Stimulated activated CD8-positive, alpha-beta memory T cell treated with anti-CD3 and anti-CD28 coated beads, Interleukin-12 subunit alpha, Interleukin-12 subunit beta, amount 100 ng/mL, for 4 hours (primary cell): ENCODE results near the gene LIN7B.
"Not testable (repeated sequence)": the region's sequence is repeated elsewhere in the genome, so short reads cannot be mapped to it uniquely, and the experiment has no call there.

Source experiments
- DNase-seq: peaks from one replicate; pipeline ENCODE4 v3.0.0-alpha.2; 2020; ENCODE audit warnings: low read depth

Gene LIN7B

DNA sequence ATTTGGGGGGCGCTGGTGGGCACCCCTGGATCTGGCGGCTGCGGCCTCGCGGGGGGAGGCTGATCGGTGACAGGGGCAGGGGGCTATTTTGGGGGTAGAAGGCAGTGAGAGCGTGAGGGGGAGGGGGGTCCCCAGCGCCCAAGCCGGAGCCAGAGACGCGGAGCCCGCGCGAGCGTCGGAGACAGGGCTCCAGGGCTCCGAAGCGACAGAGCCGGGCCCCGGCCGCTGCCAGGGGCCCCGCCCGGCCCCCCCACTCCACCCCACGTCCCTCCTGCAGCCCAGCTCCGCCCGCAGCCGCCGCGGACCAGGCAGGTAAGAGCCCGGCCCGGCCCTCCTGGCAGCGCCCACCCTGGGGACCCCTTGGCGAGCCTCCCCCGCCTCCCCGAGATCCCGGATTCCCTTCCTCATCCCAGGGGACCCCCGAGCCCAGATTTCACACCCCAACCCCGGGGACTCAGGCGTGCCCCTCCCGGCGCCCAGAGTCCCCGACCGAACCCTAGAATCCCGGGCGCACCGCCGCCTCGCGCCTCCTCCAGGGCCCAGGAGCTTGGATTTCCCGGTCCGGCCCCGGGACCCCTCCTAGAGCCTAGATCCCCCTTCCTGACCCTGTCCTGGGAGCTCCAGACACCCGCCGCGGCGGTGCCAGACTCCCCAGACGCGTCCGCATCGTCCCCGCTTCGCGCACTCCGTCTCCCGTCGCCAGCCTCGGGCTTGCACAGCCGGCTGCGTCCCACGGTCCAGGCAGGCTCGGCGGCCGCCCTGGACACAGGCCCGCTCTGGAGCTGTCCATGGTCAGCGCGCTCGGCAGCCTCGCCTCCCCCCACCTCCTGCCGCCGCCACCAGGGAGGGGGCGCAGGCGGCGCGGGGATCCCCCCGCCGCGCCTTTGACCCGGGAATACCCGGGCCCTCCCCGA lies 5.5 kb downstream of the LIN7B start, which contains the start of gene PPFIA3:
TSS of gene PPFIA3 (plus strand) at position 134 of the 914 bp plus-strand sequence. CDS start 8,330 bp downstream, outside the sequence.
- no peak for DNase-seq

DNA sequence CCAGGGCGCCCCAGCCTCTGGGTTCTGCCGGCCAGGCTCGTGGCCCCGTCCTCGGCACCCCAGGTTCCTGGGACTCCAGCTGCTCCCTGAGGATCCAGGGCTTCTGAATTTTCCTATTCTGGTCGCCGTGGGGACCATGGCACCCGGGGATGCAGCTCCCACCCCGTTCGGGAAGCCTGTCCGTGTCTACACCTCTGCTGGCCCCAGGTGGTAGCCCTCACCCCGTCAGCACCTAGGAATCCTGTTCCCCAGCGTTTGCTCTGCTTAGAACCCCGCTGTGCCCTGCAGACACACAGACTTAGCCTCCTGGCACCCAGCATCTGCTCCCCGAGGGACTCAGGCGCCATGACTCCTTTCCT lies 6.1 kb downstream of the LIN7B start:
- no peak for DNase-seq

DNA sequence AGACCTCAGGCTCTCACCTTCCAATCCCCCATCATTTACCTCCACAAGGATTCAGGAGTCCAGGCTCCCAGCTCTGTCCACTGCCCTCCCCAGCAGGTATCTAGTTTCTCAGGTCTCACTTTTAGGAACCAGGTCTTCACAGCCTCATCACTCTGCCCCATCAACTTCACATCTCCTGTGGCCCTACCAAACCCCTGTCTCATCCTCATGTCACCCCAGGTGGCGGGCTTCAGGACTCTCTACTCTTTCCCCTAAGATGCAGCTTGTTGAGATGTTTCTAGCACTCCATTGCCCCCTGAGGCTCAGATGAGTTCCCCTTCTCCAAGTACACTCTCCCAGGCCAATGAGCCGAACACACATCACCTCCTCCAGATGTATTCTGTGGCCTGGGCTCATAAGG lies 6.7 kb downstream of the LIN7B start:
- no peak for DNase-seq

DNA sequence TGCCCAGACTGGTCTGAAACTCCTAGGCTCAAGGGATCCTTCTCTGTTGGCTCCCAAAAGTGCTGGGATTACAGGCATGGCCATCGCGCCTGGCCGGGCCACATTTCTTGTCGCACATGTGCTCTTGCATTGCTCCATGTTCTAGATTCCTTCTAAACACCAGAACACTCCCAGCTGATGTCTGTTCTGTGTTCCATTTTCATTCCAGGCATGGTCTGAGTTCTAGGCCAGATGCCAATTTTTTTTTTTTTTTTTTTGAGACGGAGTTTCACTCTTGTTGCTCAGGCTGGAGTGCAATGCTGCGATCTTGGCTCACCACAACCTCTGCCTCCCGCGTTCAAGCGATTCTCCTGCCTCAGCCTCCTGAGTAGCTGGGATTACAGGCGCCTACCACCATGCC lies 7.7 kb downstream of the LIN7B start:
- not testable (repeated sequence) for DNase-seq

DNA sequence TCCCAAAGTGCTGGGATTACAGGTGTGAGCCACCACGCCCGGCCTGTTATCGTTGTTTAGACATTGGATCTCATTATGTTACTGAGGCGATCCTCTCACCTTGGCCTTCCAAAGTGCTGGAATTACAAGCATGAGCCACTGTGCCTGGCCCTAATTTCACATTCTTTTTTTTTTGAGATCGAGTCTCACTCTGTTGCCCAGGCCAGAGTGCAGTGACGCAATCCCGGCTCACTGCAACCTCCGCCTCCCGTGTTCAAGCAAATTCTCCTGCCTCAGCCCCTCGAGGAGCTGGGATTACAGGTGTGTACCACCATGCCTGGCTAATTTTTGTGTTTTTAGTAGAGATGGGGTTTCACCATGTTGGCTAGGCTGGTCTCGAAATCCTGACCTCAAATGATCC lies 9.1 kb downstream of the LIN7B start:
- DNase-seq: not testable (repeated sequence)

DNA sequence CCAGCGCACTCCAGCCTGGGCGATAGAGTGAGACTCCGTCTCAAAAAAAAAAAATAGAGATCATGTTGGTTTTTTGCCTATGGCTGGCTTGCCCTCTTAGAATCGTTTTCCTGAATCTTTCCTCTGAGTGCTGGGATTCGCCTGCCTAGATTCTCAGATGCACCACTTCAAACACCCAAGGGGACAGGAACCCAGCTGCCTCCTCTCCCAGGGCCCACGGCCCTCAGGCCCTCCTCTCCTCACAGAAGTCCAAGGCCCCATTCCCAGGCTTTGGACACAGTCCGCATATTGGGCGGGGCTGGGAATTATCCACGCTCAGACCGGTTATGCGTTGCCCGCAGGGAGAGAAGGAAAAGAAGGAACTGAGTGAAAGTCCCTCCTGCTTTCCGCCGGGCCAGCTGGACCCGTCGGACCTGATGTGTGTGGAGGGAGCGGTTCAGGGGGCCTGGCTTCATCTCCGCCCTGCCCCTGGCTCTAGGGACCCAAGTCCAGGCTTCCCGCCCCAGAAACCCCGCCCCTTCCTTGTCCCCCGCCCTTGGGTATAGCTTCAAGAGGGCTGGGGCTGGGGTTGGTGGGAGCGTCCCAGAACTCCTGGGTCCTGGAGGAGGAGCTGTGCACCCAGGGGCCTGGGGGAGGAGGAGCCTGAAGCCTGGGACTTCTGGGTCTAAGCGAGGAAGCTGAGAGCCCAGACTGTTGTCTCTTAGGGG lies 11.0 kb downstream of the LIN7B start:
- DNase-seq: no peak

DNA sequence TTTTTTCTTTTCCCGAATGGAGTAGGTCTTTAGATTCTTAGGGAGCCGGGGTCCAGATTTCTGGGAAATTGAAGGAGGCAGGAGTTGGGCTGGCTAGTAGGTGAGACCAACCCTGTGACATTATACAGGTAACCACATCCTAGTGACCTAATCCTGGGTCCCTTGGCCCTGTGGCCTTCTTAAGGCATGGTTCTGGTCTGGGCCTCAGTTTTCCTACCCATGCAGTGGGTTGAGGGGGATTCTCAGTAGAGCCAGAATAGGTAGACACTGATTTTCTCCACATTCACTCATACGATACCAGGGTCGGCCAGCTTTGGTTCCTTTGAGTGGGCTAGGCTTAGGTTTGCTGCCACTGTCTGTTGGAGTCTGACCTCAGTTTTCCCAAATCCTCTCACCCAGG lies 12.4 kb downstream of the LIN7B start:
- no peak for DNase-seq

DNA sequence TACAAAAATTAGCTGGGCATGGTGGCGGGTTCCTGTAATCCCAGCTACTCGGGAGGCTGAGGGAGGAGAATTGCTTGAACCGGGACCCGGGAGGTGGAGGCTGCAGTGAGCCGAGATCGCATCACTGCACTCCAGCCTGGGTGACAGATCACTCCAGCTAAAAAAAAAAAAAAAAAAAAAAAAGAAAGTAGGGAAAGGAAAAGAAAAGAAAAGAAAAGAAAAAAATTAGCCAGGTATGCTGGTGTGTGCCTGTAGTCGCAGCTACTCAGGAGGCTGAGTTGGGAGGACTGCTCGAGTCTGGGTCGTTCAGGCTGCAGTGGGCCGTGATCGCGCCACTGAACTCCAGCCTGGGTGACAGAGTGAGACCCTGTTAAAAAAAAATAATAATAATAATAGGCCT lies 13.1 kb downstream of the LIN7B start:
- not testable (repeated sequence) for DNase-seq

DNA sequence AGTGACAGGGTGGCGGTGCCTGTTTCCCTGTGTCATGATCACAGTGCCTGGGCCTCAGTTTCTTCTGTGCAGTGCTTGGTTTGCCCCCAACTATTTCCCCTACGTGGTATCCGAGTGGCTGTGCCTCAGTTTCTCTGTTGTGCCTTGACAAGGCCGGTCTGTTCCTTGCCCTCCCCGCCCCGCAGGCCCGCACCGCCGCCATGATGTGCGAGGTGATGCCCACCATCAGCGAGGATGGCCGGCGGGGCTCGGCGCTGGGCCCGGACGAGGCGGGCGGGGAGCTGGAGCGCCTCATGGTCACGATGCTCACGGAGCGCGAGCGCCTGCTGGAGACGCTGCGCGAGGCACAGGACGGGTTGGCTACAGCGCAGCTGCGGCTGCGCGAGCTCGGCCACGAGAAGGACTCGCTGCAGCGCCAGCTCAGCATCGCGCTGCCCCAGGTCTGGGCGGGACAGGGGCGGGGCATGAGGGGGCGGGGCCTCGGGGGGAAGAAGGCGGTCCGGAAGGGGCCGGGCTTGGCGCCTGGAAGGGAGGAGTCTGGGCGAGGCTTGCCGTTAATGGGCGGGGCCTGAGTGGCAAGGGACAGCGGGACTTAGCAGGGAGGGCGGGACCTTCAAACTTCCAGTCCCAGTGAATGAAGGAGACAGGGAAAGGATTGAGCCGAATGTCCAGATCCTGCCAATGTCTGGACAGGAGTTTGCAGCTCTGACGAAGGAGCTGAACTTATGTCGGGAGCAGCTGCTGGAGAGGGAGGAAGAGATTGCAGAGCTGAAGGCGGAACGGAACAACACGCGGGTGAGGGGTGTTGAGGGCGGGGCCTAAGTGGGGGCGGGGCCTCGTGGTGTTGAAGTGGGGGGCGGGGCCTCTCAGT lies 13.7 kb downstream of the LIN7B start:
- DNase-seq: peak; percentile 90

DNA sequence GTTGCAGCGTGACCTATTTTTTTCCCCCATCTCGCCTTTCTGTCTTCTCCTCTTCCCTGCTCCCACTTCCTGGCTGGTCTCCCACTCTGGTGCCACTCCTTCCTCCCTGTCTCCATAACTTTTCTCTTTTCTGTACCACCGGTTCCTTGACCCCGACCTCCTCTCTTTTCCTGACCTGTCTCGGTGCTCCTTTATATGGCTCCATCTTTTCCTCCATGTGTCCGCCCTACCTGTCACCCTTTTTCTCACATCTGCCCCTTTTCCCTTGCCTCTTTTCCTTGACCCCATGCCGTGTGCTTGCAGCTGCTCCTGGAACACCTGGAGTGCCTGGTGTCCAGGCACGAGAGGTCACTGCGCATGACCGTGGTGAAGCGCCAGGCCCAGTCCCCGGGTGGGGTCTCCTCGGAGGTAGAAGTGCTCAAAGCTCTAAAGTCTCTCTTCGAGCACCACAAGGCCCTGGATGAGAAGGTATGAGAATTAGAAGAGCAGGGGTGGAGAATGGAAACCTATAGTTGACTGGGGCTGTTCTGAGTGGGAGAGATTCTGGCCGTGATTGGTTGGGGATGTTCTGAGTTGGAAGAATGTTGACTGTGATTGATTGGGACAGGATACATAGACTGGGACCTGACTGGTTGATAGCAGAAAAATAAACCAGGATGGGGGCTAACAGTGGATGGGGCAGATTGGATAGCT lies 14.5 kb downstream of the LIN7B start:
- no peak for DNase-seq

DNA sequence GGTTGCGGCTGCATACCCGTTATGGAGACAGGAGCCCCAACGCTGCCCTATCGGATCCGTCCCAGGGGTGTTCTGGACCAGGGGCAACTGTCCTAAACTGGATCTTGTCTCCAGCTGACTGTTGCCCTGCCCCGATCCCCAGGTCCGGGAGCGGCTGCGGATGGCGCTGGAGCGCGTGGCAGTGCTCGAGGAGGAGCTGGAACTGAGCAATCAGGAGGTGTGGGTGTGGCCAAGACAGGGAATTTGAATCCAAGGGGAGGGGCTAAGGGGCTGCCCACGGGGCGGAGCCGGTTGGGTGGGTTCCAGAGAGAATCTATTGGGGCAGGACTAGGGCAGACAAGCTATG lies 15.0 kb downstream of the LIN7B start:
- no peak for DNase-seq

DNA sequence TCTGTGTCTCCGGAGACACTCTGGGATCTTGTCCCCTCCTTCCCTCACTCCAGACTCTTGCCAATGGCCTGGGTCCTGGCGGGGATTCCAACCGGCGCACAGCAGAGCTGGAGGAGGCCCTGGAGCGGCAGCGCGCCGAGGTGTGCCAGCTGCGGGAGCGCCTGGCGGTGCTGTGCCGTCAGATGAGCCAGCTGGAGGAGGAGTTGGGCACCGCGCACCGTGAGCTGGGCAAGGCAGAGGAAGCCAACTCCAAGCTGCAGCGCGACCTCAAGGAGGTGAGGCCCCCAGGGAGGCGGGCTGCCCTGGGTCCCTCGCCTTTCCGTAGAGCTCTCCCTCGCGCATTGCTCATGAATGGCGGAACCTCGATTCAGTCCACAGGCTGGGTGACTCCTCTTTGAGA lies 16.2 kb downstream of the LIN7B start:
- no peak for DNase-seq

DNA sequence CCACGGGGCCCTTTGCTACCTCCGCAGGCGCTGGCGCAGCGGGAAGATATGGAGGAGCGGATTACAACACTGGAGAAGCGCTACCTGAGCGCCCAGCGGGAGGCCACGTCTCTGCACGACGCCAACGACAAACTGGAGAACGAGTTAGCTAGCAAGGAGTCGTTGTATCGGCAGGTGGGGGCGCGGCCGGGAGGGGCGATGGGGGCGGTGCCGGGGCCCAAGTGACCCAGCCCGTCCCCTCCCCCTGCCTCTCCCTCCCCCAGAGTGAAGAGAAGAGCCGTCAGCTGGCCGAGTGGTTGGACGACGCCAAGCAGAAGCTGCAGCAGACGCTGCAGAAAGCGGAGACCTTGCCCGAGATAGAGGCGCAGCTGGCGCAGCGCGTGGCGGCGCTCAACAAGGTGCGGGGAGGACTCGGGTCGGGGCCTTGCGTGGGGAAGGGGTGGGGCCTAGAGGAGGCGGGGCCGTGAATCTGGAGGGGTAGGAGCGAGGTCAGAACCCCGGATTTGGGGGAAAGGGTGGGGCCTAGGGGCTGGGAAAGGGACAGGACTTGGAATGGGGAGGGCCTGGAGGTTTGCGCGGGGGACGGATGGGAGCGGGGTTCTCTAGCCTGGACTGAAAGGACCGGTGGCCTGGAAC lies 18.9 kb downstream of the LIN7B start:
- DNase-seq: no peak

DNA sequence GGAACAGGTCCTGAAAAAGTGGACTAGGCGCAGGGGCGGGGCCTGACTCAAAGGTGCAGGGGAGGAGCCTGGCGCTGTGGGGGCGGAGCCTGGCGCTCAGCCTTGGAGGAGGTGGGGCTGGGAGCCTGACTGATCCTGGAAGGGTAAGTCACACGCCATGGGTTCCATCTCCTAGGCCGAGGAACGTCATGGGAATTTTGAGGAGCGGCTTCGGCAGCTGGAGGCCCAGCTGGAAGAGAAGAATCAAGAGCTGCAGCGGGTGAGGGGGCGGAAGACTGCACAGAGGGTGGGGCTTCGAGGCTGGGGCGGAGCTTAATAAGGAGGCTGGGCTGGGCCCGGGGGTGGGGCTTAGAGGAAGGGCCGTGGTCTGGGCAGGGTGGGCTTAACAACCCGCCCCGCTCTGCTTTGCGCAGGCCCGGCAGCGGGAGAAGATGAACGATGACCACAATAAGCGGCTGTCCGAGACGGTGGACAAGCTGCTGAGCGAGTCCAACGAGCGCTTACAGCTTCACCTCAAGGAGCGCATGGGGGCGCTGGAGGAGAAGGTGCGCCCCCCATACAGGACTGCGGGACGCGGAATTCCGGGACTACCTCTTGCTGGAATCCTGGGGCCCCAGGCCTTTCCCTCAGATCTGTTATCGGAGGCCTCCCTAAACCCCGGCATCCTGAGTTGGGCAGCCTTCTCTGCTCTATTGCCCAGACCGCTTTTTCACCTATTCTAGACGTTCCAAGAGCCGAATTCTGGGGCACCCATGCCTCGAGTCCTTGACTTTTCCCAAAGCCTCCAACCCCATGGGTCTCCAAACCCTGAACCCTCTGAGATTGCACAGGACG lies 19.7 kb downstream of the LIN7B start:
- DNase-seq: no peak

DNA sequence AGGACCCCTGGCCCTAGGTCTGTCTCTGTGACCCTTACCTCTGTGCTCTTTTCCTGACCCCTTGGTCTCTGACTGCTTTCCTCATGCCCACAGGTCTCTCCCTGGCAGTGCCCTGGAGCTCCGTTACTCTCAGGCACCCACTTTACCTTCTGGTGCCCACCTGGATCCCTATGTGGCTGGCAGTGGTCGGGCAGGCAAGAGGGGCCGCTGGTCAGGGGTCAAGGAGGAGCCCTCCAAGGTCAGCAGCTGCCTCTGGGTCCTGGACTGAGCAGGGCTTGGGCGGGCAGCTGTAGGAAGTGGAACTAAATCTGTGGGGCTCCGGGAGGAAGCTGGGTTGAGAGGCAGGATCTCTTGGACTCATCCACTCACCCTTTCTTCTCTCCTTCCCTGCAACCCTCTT lies 21.5 kb downstream of the LIN7B start:
- no peak for DNase-seq

DNA sequence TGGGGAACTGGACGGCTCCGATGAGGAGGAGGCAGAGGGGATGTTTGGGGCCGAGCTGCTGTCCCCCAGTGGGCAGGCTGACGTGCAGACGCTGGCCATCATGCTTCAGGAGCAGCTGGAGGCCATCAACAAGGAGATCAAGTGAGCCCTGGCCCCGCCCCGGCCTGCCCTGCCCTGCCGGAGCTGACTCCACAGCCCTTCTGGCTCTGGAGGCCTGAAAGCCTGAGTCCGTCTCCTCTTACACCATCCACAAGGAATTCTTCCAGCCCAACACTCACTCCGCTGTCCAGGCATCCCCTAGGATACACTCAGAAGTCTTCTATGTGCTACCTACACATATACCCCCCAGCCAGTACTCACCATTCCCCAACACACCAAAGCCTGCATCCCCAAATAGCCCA lies 22.6 kb downstream of the LIN7B start:
- DNase-seq: no peak

DNA sequence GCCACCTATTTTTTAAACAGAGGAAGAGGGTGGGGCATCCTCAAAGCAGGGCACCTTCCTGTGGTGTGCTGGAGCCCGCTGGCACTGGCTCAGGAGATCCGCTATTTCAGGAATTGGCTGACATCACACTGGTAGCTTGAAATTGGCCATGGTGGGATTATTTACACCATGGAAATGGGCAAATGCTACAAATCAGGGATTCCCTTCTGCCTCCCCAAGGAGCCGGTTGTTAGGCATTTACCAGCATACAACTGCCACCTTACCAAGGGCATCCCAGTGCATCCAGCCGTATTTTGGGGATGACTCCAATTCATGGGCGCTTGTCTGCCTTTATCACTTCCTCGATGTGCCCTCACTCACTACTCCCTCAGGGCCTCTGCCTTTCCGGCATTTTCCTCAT lies 26.8 kb downstream of the LIN7B start:
- DNase-seq: no peak

DNA sequence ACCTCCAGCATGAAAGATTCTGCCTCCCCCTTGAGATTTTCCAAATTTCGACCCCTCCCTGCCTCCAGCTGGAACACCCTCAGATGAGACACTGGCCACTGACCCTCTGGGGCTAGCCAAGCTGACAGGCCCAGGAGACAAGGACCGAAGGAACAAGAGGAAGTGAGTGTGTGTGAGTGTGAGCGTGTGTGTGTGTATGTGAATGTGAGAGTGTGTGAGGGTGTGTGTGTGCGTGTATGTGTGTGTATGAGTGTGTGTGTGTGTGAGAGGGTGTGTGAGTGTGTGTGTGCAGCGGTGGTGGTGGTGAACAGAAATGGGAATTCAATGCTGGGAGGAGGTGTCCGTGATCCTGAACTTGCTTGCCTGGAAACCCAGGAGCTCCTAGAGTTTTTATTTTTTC lies 27.2 kb downstream of the LIN7B start:
- DNase-seq: no peak

DNA sequence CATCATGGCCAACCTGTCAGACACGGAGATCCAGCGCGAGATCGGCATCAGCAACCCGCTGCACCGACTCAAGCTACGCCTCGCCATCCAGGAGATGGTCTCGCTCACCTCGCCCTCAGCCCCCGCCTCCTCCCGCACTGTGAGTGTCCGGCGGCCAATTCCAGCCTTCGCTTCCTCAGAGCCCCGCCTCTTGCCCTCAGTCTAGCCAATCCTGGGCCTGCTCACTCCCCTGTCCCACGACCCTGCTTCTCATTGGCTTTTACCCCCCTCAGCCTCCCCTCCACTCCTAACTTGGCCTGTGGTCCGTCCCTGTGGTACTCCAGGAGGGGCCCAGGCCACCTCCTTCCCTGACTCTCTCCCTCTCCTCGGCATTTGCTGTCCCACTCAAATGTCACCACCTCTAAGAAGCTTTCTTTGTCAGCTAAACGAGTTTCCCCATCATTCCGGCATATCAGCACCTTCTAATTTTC lies 28.7 kb downstream of the LIN7B start:
- DNase-seq: no peak
